ENCODE data around the gene JUNB.

The JUNB gene

GRCh38 chr19:12756150-12756883, 35.0 kb upstream of the JUNB start:
- H3K4me3 ChIP-seq (ENCODE audit: low read length), result no peak overlapping the region
- no peaks in the 10 kb centered on the region for H4K20me1 ChIP-seq (ENCODE audit: insufficient read depth, low read length)
- no peaks in the 10 kb centered on the region for H3K79me2 ChIP-seq (ENCODE audit: low read length)
- H3K4me2 ChIP-seq (ENCODE audit: low read length), result no peak overlapping the region
- H3K27me3 ChIP-seq (ENCODE audit: low read depth, low read length), result peaks cover 15% of the 10 kb centered on the region
- H2AFZ ChIP-seq (ENCODE audit: low read depth, low read length), result no peak overlapping the region
- no peaks in the 10 kb centered on the region for H3K9me3 ChIP-seq (ENCODE audit: insufficient read depth, low read length)
- no peaks in the 10 kb centered on the region for H3K36me3 ChIP-seq (replicated peaks; ENCODE audit: low read depth, low read length)
- no peak overlapping the region for H3K27ac ChIP-seq (ENCODE audit: low read length)
- H3K9ac ChIP-seq (ENCODE audit: low read length), result no peak overlapping the region
- TF ChIP-seq EZH2phosphoT487 (IDR thresholded peaks at IDR 0.05; ENCODE audit: low read depth) (no peak), CTCF (IDR thresholded peaks at IDR 0.05; ENCODE audit: low read depth, low read length) (no peak)
- H3K4me1 ChIP-seq (ENCODE audit: low read length), result no peaks in the 10 kb centered on the region

GRCh38 chr19:12757544-12758274, 33.6 kb upstream of the JUNB start:
- no peaks in the 10 kb centered on the region for H3K79me2 ChIP-seq (ENCODE audit: low read length)
- H3K27me3 ChIP-seq (ENCODE audit: low read depth, low read length), result 0 out of 2 replicates have a peak, but pooled peaks cover 5% of the 10 kb centered on the region
- H3K36me3 ChIP-seq (replicated peaks; ENCODE audit: low read depth, low read length), result no peaks in the 10 kb centered on the region
- no peaks in the 10 kb centered on the region for H4K20me1 ChIP-seq (ENCODE audit: insufficient read depth, low read length)
- TF ChIP-seq EZH2phosphoT487 (IDR thresholded peaks at IDR 0.05; ENCODE audit: low read depth), result no peak
- TF ChIP-seq CTCF (IDR thresholded peaks at IDR 0.05; ENCODE audit: low read depth, low read length), result no peak
- no peaks in the 10 kb centered on the region for H3K4me1 ChIP-seq (ENCODE audit: low read length)
- no peak overlapping the region for H2AFZ ChIP-seq (ENCODE audit: low read depth, low read length)
- H3K4me2 ChIP-seq (ENCODE audit: low read length), result no peak overlapping the region
- H3K4me3 ChIP-seq (ENCODE audit: low read length), result no peak overlapping the region
- no peaks in the 10 kb centered on the region for H3K9me3 ChIP-seq (ENCODE audit: insufficient read depth, low read length)
- H3K9ac ChIP-seq (ENCODE audit: low read length), result no peak overlapping the region
- no peak overlapping the region for H3K27ac ChIP-seq (ENCODE audit: low read length)

GRCh38 chr19:12759686-12760085, 31.6 kb upstream of the JUNB start:
- Histone ChIP-seq H3K27me3 (ENCODE audit: low read depth, low read length) (no peaks in the 10 kb centered on the region), H3K27ac (ENCODE audit: low read length) (no peak overlapping the region), H3K4me1 (ENCODE audit: low read length) (no peaks in the 10 kb centered on the region), H2AFZ (ENCODE audit: low read depth, low read length) (no peak overlapping the region), H3K4me3 (ENCODE audit: low read length) (no peak overlapping the region), H4K20me1 (ENCODE audit: insufficient read depth, low read length) (no peaks in the 10 kb centered on the region), H3K4me2 (ENCODE audit: low read length) (no peak overlapping the region), H3K9me3 (ENCODE audit: insufficient read depth, low read length) (no peaks in the 10 kb centered on the region), H3K36me3 (replicated peaks; ENCODE audit: low read depth, low read length) (peaks cover 7% of the 10 kb centered on the region), H3K79me2 (ENCODE audit: low read length) (no peaks in the 10 kb centered on the region), H3K9ac (ENCODE audit: low read length) (no peak overlapping the region)
- no peak for TF ChIP-seq CTCF (IDR thresholded peaks at IDR 0.05; ENCODE audit: low read depth, low read length)

GRCh38 chr19:12763100-12763499, 28.2 kb upstream of the JUNB start:
- H3K27me3 ChIP-seq (ENCODE audit: low read depth, low read length), result no peaks in the 10 kb centered on the region
- TF ChIP-seq CTCF (IDR thresholded peaks at IDR 0.05; ENCODE audit: low read depth, low read length) (no peak), EZH2phosphoT487 (IDR thresholded peaks at IDR 0.05; ENCODE audit: low read depth) (no peak)
- no peak overlapping the region for H3K9ac ChIP-seq (ENCODE audit: low read length)
- peaks cover 3% of the 10 kb centered on the region; the same call in 1 of the 2 replicates for H3K4me1 ChIP-seq (ENCODE audit: low read length)
- no peak overlapping the region for H2AFZ ChIP-seq (ENCODE audit: low read depth, low read length)
- H3K9me3 ChIP-seq (ENCODE audit: insufficient read depth, low read length), result no peaks in the 10 kb centered on the region
- H3K4me3 ChIP-seq (ENCODE audit: low read length), result no peak overlapping the region
- no peak overlapping the region for H3K27ac ChIP-seq (ENCODE audit: low read length)
- no peak overlapping the region for H3K4me2 ChIP-seq (ENCODE audit: low read length)
- H4K20me1 ChIP-seq (ENCODE audit: insufficient read depth, low read length), result no peaks in the 10 kb centered on the region
- no peaks in the 10 kb centered on the region for H3K79me2 ChIP-seq (ENCODE audit: low read length)
- H3K36me3 ChIP-seq (replicated peaks; ENCODE audit: low read depth, low read length), result peaks cover 7% of the 10 kb centered on the region
